NB4 (cell line): Measurements from ENCODE around the gene LYPD5.

ENCODE experiments used
- MAX ChIP-seq: IDR thresholded peaks from 2 replicates; pipeline ENCODE4 v1.6.1; 2011; ENCODE audit warnings: low read depth, low read length
- MYC ChIP-seq: IDR thresholded peaks from 2 replicates; pipeline ENCODE4 v1.6.1; 2011; ENCODE audit warnings: low read depth, low read length
- POLR2A ChIP-seq: IDR thresholded peaks from 2 replicates; pipeline ENCODE4 v1.6.1; 2011; ENCODE audit warnings: mild to moderate bottlenecking; ENCODE audit not compliant: insufficient read length; ENCODE audit errors: extremely low read depth
- TF ChIP-seq, protein P1 (sequence below): IDR thresholded peaks from one replicate; pipeline ENCODE4 v1.5.1; 2012; ENCODE audit warnings: low read depth, low read length

DNA sequence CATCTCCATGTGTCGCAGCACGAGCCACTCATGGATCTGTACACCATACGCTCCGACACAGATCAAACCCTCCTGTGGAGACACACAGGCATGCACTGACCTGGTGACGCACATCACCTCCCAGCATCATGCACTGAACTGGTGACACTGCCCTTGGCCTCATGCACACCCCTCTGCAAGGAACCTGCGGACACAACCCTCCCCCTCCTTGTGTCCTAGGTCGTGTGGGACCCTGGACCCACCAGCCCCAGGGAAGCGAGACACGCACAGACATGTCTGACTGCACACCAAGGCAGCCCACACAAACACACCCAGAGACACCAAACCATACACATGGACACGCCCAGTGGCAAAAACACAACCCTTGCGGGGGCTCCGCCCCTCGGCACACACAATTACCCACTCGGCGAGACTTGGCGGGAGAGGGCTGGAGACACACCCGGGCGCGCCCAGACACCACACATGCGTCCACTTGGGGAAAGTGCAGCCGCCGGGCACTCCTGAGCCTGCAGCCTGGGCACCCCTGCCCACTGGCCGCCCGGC, 19.5 kb downstream of the LYPD5 start:
- TF ChIP-seq, protein P1, sequence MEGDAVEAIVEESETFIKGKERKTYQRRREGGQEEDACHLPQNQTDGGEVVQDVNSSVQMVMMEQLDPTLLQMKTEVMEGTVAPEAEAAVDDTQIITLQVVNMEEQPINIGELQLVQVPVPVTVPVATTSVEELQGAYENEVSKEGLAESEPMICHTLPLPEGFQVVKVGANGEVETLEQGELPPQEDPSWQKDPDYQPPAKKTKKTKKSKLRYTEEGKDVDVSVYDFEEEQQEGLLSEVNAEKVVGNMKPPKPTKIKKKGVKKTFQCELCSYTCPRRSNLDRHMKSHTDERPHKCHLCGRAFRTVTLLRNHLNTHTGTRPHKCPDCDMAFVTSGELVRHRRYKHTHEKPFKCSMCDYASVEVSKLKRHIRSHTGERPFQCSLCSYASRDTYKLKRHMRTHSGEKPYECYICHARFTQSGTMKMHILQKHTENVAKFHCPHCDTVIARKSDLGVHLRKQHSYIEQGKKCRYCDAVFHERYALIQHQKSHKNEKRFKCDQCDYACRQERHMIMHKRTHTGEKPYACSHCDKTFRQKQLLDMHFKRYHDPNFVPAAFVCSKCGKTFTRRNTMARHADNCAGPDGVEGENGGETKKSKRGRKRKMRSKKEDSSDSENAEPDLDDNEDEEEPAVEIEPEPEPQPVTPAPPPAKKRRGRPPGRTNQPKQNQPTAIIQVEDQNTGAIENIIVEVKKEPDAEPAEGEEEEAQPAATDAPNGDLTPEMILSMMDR, result no peak
- TF ChIP-seq MYC, result no peak
- no peak for TF ChIP-seq MAX
- TF ChIP-seq POLR2A, result no peak
